GM12878 (cell line): ENCODE measurements around the gene BBS4. TPM values are rescaled to one million over a fixed set of nuclear protein-coding genes. Genes with fewer than 3 reads are reported as not detected.

Experiments
- ATAC-seq: fragments of 200-7000 bp; cut with Tn5 transposase; 3 replicates; pipeline ENCODE4 v1.9.1; 2020; ENCODE audit warnings: mild to moderate bottlenecking, moderate library complexity
- BruUV-seq: library from RNA; stranded (reverse); fragments of 400-500 nt; replicated peaks from 2 replicates; lab custom pipeline; 2021; lab: Mats Ljungman, UMichigan
- CTCF ChIA-PET: fragments of 300-600 bp; sonication (Branson Sonifier 250); formaldehyde crosslinking; extraction: SDS; loops from one replicate; lab custom pipeline; 2021; ENCODE audit warnings: inconsistent platforms; lab: Yijun Ruan, JAX
- POLR2A ChIA-PET: fragments of 350-600 bp; formaldehyde crosslinking; extraction: SDS; loops from one replicate; lab custom pipeline; 2021; ENCODE audit warnings: inconsistent platforms; lab: Charles Lee
- RAD21 ChIA-PET: fragments of 300-600 bp; sonication (Branson Sonifier 250); formaldehyde crosslinking; loops from one replicate; lab custom pipeline; 2023; ENCODE audit warnings: antibody characterized with exemption; ENCODE audit not compliant: unreplicated experiment; lab: Charles Lee
- SMC1A ChIA-PET: fragments of 300-600 bp; sonication (Branson Sonifier 250); formaldehyde crosslinking; loops from one replicate; lab custom pipeline; 2023; ENCODE audit not compliant: unreplicated experiment, uncharacterized antibody; lab: Charles Lee
- DNase-seq: peaks from one replicate; pipeline ENCODE4 v3.0.0-alpha.2; 2011; ENCODE audit warnings: low read depth, low spot score
- FAIRE-seq: peaks from 3 replicates; lab custom pipeline; 2011; peaks lifted over from hg19 to GRCh38; lab: Jason Lieb, UNC
- H2AFZ ChIP-seq: 2 replicates; pipeline ENCODE4 v1.6.0; 2011; ENCODE audit warnings: low read depth, low read length, control low read depth; ENCODE audit not compliant: control insufficient read depth
- H3K27ac ChIP-seq: 2 replicates; pipeline ENCODE4 v1.5.1; 2011; ENCODE audit warnings: control low read depth; ENCODE audit not compliant: control insufficient read depth, insufficient read depth
- H3K27me3 ChIP-seq, 2 experiments: replicated peaks in 1 of 2; 2 replicates each; pipeline versions ENCODE4 v1.6.0 to v1.6.1; 2011; ENCODE audit warnings: low read length in 1 of 2; ENCODE audit not compliant: control insufficient read depth in 2 of 2, insufficient read depth in 2 of 2
- H3K36me3 ChIP-seq, 2 experiments: 2 replicates each; pipeline ENCODE4 v1.5.1; 2011; ENCODE audit warnings: low read length in 1 of 2; ENCODE audit not compliant: control insufficient read depth in 2 of 2, insufficient read depth in 2 of 2
- H3K4me1 ChIP-seq: 2 replicates; pipeline ENCODE4 v1.6.1; 2011; ENCODE audit warnings: mild to moderate bottlenecking, low read length, moderate library complexity, mixed read lengths; ENCODE audit not compliant: control insufficient read depth, insufficient read depth
- H3K4me2 ChIP-seq: 2 replicates; pipeline ENCODE4 v1.6.0; 2011; ENCODE audit warnings: control low read depth; ENCODE audit not compliant: control insufficient read depth, insufficient read depth
- H3K4me3 ChIP-seq: fragments of 200-600 bp; sonication (generic); 2 replicates; pipeline ENCODE4 v1.5.1; 2016
- H3K79me2 ChIP-seq: 2 replicates; pipeline ENCODE4 v1.6.0; 2011; ENCODE audit warnings: low read length; ENCODE audit not compliant: control insufficient read depth, insufficient read depth
- H3K9ac ChIP-seq: 2 replicates; pipeline ENCODE4 v1.8.0; 2011; ENCODE audit warnings: low read length, control low read depth, mixed read lengths; ENCODE audit not compliant: control insufficient read depth, insufficient read depth
- H3K9me3 ChIP-seq: replicated peaks from 3 replicates; pipeline ENCODE4 v1.5.1; 2011; ENCODE audit warnings: mild to moderate bottlenecking, low read length; ENCODE audit not compliant: control insufficient read depth, insufficient read depth
- H4K20me1 ChIP-seq: 2 replicates; pipeline ENCODE4 v1.6.0; 2011; ENCODE audit not compliant: control insufficient read depth, insufficient read depth
- CREM ChIP-seq: IDR thresholded peaks from 2 replicates; pipeline ENCODE4 v1.6.1; 2014; ENCODE audit warnings: antibody characterized with exemption, low read depth
- DPF2 ChIP-seq: fragments of 450-650 bp; IDR thresholded peaks from 2 replicates; pipeline ENCODE4 v1.6.1; 2017; ENCODE audit warnings: mild to moderate bottlenecking
- GATAD2B ChIP-seq: fragments of 450-650 bp; conservative IDR thresholded peaks from 2 replicates; pipeline ENCODE4 v1.6.1; 2017; ENCODE audit warnings: low read depth, mild to moderate bottlenecking, moderate library complexity
- IRF4 ChIP-seq: IDR thresholded peaks from 2 replicates; pipeline ENCODE4 v1.6.1; 2011; ENCODE audit warnings: low read depth, low read length
- MEF2A ChIP-seq: IDR thresholded peaks from 2 replicates; pipeline ENCODE4 v1.6.1; 2011; ENCODE audit warnings: low read depth, mild to moderate bottlenecking, low read length, moderate library complexity; ENCODE audit not compliant: insufficient read depth
- SIX5 ChIP-seq: IDR thresholded peaks from 2 replicates; pipeline ENCODE4 v1.6.1; 2011; ENCODE audit warnings: mild to moderate bottlenecking, low read depth, low read length, moderate library complexity; ENCODE audit not compliant: severe bottlenecking
- YY1 ChIP-seq: IDR thresholded peaks from 2 replicates; pipeline ENCODE4 v1.6.1; 2011; ENCODE audit warnings: low read depth, mild to moderate bottlenecking, low read length
- ZBTB4 ChIP-seq: fragments of 450-650 bp; formaldehyde crosslinking; IDR thresholded peaks from 2 replicates; pipeline ENCODE4 v1.4.0; 2022; ENCODE audit warnings: mild to moderate bottlenecking, moderate library complexity
- WGBS: methylation state at CpG from one replicate; pipeline ENCODE4 v1.1.6; 2016; ENCODE audit warnings: low lambda C conversion rate; ENCODE audit not compliant: insufficient replicate concordance, insufficient coverage; ENCODE audit errors: missing lambda C conversion rate; 5-methylcytosine and 5-hydroxymethylcytosine counted together
- in situ Hi-C: fragments of 300-500 bp; cut with MboI; formaldehyde crosslinking; loops from 9 replicates; pipeline ENCODE4 v1.14.3; 2018; ENCODE audit warnings: mixed read lengths
- intact Hi-C: fragments of 100-400 bp; cut with micrococcal nuclease; formaldehyde crosslinking; loops from one replicate; pipeline ENCODE4 v1.14.2; 2022; ENCODE audit not compliant: unreplicated experiment
- polyA plus RNA-seq, 11 experiments: library from polyadenylated mRNA; depleted of rRNA in 4 of 11; unstranded in 6 of 11; stranded (reverse) in 5 of 11; fragments of >200 nt; fragmentation: Nextera tagmentation in 4 of 11; fragmentation: Illumina TruSeq in 1 of 11; extraction: Ambion mirVana in 4 of 11; extraction: Trizol in 1 of 11; gene quantifications; 1 replicate in 1 of 11; 2 replicates in 10 of 11; pipeline versions ENCODE4 v1.2.1 to v1.2.3, GENCODE V29; 2011 to 2016; ENCODE audit warnings: inconsistent platforms in 2 of 11, missing spikeins in 2 of 11, low read depth in 1 of 11
- total RNA-seq, 4 experiments: library from RNA; depleted of rRNA in 3 of 4; stranded (reverse); fragments of >200 nt in 3 of 4; fragmentation: Illumina TruSeq in 1 of 4; extraction: Trizol in 1 of 4; gene quantifications; 2 replicates each; pipeline versions ENCODE4 v1.2.1 to v1.2.3, GENCODE V29; 2013 to 2021

BBS4 gene
- total and polyA plus RNA-seq, 10 of the 15 experiments (the other 5 are each of a cell fraction or from before 2014, with no cell fraction given): 7.2 to 22.1 (median 9.9) TPM

DNA sequence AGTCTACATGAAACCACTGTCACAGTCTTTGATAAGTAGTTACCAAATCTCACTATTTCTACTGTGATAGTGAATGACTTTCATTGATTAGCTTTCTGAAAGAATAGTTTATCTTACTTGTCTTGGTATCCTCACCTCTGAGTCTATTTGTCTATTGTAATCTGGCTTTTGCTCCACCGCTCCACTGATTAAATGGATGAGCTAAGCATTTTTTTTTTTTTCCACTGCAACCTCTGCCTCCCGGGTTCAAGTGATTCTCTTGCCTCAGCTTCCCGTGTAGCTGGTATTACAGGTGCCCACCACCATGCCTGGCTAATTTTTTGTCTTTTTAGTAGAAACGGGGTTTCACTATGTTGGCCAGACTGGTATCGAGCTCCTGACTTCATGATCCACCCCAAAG, 12.9 kb downstream of the BBS4 start:
- RAD21 ChIA-PET: no interaction called here
- FAIRE-seq: no peak

DNA sequence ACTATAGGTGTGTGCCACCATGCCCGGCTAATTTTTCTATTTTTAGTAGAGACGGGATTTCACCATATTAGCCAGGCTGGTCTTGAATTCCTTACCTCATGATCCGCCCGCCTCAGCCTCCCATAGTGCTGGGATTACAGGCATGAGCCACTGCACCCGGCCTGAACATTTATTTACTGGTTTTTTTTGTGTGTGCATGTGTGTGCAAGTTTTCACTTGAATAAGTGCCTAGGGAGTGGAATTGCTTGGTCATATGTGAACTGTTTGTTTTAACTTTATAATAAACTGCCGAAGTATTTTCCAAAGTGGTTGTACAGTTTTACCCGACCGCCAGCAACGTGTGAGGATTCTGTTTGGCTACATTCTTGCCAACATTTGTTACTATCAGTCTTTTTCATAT, 14.1 kb downstream of the BBS4 start:
- RAD21 ChIA-PET: no interaction called here
- no peak overlapping the region for H3K4me2 ChIP-seq
- no peak for FAIRE-seq

More for the DNA sequence above, 12.9 kb downstream of the BBS4 start:
- BruUV-seq: no TSS peak
- no peak for ATAC-seq
- no peaks in the 10 kb centered on the region for H3K36me3 ChIP-seq
- ChIA-PET SMC1A (no interaction called here), POLR2A (no interaction called here), CTCF (no interaction called here)
- 82% methylated on average over 5 of the region's 5 CpGs for WGBS
- intact Hi-C loops: no loop called here
- H3K79me2 ChIP-seq: no peaks in the 10 kb centered on the region
- no peak overlapping the region for H3K27ac ChIP-seq
- DNase-seq: no peak
- in situ Hi-C loops: no loop called here
- no peaks in the 10 kb centered on the region for H4K20me1 ChIP-seq
- no peak overlapping the region for H2AFZ ChIP-seq
- no peak overlapping the region for H3K9ac ChIP-seq
- TF ChIP-seq CREM (no peak), YY1 (no peak), GATAD2B (no peak), MEF2A (no peak)
- H3K9me3 ChIP-seq: no peaks in the 10 kb centered on the region
- H3K27me3 ChIP-seq: no peaks in the 10 kb centered on the region
- H3K4me1 ChIP-seq: no peaks in the 10 kb centered on the region
- H3K4me3 ChIP-seq: no peak overlapping the region
- H3K4me2 ChIP-seq: no peak overlapping the region

More for the DNA sequence above, 14.1 kb downstream of the BBS4 start:
- no peaks in the 10 kb centered on the region for H4K20me1 ChIP-seq
- H3K27ac ChIP-seq: no peak overlapping the region
- H3K4me3 ChIP-seq: no peak overlapping the region
- H3K4me1 ChIP-seq: no peaks in the 10 kb centered on the region
- no peaks in the 10 kb centered on the region for H3K27me3 ChIP-seq
- DNase-seq (no peak), ATAC-seq (no peak)
- ChIA-PET CTCF (no interaction called here), POLR2A (no interaction called here), SMC1A (no interaction called here)
- in situ Hi-C loops (no loop called here), intact Hi-C loops (no loop called here)
- H2AFZ ChIP-seq: no peak overlapping the region
- no TSS peak for BruUV-seq
- WGBS: 97% methylated on average over 9 of the region's 9 CpGs
- H3K79me2 ChIP-seq: no peaks in the 10 kb centered on the region
- TF ChIP-seq SIX5: no peak
- TF ChIP-seq IRF4: no peak
- no peak for TF ChIP-seq ZBTB4
- TF ChIP-seq DPF2: no peak
- no peaks in the 10 kb centered on the region for H3K36me3 ChIP-seq
- H3K9me3 ChIP-seq: no peaks in the 10 kb centered on the region
- no peak overlapping the region for H3K9ac ChIP-seq
